Stimulated activated CD4-positive, alpha-beta T cell treated with anti-CD3 and anti-CD28 coated beads, TNF-alpha, amount 100 ng/mL, for 4 hours (primary cell): ENCODE results near the gene TMEM242.
"Not testable (repeated sequence)": the region's sequence is repeated elsewhere in the genome, so short reads cannot be mapped to it uniquely, and the experiment has no call there.

Source experiments
- DNase-seq, 3 experiments: peaks; one replicate each; pipeline ENCODE4 v3.0.0-alpha.2; 2020; ENCODE audit warnings: low read depth in 3 of 3

Gene TMEM242

GRCh38 chr6:157323966-157324300 is 614 bp upstream of the TMEM242 start:
- DNase-seq: peak in 2 of 3 experiments; percentile 3 to 17

DNA sequence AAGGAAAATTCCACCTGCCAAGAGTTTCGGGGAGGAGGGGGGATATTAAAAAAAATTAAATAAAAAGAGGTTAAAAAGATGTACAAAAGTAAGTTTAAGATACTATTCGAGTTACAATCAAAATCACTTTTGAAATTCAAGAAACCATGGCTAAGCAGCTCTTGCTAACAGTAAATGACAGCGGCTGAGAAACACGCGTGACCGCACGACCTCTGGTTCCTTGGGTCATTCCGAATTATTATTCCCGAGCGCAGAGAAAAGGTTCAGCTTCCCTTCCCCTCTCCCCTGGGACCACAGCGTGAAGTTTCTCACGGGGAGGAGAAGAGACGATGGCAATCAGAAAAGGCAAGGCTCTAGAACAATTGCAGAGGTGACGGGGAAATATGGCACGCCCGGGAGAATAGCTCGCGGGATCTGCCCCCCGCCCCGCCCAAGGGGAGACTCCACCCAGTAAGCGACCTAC is 496 bp downstream of the TMEM242 start:
- no peak for DNase-seq

DNA sequence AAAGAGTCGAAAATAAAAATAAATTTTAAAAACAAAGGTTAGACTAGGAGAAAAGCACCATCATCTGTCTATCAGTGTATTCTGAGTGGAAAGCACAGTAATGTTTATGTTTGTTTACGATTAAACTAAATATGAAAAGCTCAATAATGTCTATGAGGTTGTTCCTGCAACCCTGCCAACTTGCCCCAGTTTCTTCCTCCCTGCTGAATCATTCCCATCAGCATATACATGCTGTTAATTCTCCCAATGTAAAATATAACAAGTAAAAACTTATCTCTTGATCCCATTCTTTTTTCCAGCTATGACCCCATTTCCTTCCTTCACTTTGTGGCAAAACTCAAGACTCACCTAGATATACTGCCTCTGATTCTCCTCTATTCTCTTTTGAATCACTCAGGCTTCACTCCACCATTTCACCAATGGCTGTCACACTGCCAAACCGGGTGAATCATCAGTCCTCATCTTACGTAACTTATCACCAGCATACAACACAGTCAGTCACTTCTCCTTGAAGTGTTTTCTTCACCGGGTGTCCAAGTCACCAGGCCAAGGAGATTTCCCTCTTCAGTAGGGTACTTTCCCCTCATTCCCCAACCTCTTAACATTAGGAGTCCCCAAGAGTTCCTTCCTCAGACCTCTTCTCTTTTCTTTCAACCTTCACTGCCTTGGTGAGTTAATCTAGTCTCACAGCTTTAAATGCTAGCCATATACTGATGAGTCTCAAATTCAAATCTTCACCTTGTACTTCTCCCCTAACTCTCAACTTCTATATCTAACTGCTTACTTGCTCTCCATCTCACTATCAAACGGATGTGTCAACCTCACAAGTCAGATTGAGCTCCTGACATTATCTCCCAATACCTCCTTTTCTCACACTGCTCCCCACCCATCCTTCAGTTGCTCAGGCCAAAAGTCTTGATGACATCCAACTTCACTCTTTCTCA is 6.2 kb downstream of the TMEM242 start:
- no peak for DNase-seq

DNA sequence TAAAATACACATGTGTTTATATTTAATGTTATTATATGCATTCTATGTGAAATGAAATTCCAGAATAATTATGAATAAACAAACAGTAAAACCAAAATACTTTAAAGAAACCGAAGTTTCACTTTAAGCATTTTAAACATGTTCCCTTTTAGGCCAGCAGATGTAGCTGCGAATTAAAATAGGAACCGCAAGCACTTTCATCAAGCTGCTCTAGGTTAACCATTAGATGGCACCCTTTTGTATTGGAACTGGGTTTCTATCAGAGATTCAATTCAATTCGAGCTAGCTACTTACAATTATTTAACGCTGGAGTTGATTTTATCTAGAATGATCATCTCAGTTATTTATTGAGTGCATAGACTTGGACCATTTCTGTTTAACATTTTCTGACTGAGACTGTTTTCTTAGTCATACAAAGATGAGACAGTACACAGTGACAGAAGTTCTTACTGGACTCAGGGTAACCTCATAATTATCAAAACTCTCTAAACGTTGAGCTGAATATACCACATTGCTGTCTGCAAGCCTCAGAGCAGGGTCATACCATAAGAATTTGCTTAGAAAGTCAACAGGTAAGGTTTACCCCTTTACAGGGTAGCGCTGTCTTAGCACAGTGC is 8.5 kb downstream of the TMEM242 start:
- DNase-seq: no peak

DNA sequence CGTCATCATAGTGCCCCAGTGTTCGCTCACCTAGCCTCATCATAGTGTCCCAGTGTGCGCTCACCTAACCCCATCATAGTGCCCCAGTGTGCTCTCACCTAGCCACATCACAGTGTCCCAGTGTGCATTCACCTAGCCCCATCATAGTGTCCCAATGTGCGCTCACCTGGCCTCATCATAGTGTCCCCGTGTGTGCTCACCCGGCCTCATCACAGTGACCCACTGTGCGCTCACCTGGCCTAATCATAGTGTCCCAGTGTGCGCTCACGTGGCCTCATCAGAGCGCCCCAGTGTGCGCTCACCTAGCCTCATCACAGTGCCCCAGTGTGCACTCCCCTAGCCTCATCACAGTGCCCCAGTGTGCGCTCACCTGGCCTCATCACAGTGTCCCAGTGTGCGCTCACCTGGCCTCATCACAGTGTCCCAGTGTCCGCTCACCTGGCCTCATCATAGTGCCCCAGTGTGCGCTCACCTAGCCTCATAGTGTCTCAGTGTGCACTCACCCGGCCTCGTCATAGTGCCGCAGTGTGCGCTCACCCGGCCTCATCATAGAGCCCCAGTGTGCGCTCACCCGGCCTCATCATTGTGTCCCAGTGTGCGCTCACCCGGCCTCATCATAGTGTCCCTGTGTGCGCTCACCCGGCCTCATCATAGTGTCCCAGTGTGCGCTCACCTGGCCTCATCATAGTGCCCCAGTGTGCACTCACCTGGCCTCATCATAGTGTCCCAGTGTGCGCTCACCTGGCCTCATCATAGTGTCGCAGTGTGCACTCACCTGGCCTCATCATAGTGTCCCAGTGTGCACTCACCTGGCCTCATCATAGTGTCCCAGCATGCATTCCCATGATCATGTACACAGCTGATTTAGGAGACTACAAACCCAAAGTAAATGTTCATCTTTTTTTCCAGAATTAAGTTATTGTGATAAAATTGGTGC is 9.5 kb downstream of the TMEM242 start:
- DNase-seq: no peak

DNA sequence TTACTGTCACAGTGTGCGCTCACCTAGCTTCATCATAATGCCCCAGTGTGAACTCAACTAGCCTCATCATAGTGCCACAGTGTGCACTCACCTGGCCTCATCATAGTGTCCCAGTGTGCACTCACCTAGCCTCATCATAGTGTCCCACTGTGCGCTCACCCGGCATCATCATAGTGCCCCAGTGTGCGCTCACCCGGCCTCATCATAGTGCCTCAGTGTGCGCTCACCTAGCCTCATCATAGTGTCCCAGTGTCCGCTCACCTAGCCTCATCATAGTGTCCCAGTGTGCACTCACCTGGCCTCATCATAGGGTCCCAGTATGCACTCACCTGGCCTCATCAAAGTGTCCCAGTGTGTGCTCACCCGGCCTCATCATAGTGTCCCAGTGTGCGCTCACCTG is 10.6 kb downstream of the TMEM242 start:
- DNase-seq: no peak

DNA sequence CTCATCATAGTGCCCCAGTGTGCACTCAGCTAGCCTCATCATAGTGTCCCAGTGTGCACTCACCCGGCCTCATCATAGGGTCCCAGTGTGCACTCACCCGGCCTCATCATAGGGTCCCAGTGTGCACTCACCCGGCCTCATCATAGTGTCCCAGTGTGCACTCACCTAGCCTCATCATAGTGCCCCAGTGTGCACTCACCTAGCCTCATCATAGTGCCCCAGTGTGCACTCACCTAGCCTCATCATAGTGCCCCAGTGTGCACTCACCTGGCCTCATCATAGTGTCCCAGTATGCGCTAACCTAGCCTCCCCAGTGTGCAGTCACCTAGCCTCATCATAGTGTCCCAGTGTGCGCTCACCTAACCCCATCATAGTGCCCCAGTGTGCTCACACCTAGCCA is 12.6 kb downstream of the TMEM242 start:
- DNase-seq: not testable (repeated sequence)

DNA sequence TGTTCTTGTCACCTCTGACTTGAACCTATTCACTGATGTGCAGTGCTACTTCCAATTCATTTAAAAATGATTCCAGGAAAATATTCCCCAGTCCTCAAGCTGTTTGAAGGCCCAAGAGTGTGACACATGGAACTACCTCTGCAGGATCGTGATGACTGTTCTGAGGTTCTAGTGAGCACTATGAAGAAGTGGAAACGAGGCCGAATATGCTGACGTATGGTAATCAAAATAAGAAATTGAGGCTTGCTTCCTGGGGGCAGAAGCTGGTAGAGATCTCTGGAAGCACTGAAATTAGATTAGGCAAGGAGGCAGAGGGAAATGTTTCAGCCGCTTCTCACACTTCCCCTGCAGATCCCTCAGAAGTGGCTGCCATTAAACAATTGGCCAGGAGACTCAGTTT is 15.7 kb downstream of the TMEM242 start:
- DNase-seq: no peak

- no peak for DNase-seq
These were observed 17.4 kb downstream of the TMEM242 start for GRCh38 chr6:157305670-157306653.

DNA sequence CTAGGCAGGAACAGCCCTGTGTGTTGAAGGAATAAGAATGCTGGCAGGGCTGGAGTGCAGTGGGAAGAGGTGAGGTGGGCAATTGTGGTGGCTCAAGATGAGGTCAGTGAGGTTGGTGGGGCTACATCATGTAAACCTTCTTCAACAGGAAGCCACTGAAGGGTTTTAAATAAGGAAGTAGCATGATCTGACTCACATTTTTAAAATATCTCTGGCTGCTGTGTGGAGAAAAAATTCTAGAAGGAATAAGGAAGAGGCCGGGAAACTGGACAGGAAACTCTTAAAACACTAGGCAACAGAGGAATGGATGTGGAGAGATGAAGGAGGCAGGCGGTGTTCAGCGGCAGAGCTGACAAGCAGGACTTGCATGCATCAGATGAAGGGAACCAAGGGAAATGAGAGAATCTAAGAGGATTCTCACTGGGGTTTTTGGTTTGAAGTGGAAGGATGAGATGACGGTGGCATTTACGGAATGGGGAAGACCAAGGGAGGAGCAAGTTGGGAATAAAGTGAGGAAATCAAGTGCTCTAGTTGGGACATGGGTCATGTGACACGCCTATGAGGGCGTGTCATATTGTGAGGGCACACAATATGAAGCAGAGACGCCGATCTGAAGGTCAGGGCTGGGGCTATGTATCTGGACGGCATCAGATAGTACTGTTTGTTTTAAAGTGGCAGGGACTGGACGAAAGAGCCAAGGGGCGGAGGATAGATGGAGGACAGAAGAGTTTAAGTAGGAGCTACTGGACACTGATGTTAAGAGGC is 18.2 kb downstream of the TMEM242 start:
- DNase-seq: no peak

- DNase-seq: no peak
These were observed 20.6 kb downstream of the TMEM242 start for GRCh38 chr6:157302736-157303135.

DNA sequence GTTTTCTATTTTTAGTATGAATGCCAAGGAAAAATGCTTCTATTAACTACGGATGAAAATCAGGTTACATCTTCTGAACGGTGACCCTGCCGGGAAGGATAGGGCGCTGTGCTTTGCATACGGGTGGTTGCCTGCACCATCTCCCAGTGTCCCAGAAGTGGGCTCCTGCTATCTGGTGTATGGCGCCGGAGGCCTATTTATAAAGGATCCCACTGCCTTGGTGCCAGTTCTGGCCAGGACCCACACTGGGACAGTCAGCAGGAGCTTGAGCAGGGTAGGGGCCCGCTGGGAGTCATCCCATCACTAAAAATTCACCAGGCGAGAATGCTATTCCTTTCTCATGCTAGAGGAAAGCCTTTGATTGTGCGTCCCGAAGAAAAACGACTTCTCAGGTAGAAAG is 22.9 kb downstream of the TMEM242 start:
- DNase-seq: no peak

- no peak for DNase-seq
These were observed 23.3 kb downstream of the TMEM242 start for GRCh38 chr6:157300006-157300405.

GRCh38 chr6:157298216-157298724 is 25.0 kb downstream of the TMEM242 start:
- no peak for DNase-seq

GRCh38 chr6:157294654-157295053 is 28.7 kb downstream of the TMEM242 start:
- no peak for DNase-seq

DNA sequence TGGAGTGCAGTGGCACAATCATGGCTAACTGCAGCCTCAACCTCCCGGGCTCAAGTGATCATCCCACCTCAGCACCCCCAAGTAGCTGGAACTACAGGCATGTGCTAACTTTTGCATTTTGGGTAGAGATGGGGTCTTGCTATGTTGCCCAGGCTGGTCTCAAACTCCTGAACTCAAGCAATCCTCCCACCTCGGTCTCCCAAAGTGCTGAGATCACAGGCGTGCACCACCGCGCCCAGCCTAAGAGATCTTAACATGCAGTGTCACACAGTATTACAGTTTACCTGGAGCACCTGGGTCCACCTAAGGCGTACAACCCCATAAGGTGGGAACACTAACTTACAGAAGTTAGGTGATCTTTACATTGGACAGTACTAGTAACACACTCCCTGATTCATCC is 29.5 kb downstream of the TMEM242 start:
- no peak for DNase-seq

DNA sequence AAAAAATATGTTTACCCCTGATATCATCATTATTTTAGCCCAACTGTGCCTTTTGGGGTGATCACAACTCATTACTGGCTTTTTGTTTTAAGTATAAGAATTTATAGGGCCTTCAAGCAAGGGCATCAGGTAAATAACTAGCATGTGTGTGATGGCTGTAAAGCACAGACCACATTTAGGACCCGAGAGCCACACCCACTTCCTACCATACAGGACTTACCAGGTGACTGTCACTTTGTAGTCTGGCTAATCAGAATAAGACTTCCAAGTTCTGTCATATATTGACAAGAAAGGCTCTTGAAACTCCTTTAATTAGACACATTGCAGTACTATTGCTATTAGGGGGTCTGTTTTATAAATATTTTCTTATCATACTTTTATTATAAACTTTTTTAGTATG is 31.1 kb downstream of the TMEM242 start:
- DNase-seq: no peak

DNA sequence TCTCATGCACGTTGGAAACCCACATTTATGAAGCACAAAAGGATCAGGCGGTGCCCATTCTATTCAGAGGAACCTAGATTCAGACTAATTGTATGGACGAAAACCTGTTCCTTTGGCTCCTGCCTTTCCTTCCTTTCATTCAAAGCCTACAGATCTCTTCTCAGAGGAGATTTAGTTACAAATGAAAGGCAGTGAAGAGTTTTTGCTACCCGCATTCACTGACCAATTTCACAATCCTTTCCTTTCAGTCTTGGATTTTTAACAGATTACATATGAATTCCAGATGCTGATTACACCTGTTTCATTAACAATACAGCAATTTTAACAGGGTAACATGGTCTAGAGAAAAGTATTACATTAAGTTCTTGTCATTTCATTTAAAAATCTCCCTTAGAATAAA is 32.0 kb downstream of the TMEM242 start:
- DNase-seq: no peak

DNA sequence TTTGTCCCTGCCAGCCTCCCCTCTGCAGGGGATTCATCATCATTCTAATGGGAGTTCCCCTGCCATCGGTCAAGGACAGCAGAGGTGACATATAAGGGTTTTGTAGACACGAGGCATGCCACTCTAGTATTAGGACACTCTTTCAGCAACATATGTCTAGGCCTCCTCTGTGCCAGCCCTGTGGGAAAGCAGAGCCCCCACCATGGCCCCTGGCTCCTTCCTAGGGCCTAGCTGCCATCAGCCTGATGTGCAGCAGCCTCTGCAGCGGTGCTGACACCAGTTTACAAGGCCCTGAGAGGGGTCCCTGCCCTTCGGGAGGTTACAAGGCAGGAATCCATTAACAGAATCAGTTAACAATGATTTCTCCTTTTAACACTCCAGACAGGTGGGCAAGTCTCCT is 32.5 kb downstream of the TMEM242 start:
- DNase-seq: no peak

GRCh38 chr6:157289764-157290163 is 33.6 kb downstream of the TMEM242 start:
- no peak for DNase-seq
